HCT116 (cell line): ENCODE data around the gene CNKSR3. TPM values are rescaled to one million over a fixed set of nuclear protein-coding genes. Genes with fewer than 3 reads are reported as not detected.

ENCODE experiments used
- ATAC-seq: fragments of 200-7000 bp; cut with Tn5 transposase; 2 replicates; pipeline ENCODE4 v1.9.1; 2020; ENCODE audit warnings: mild to moderate bottlenecking, moderate library complexity
- BruUV-seq: library from RNA; stranded (reverse); fragments of 400-500 nt; replicated peaks from 2 replicates; lab custom pipeline; 2021; lab: Mats Ljungman, UMichigan
- CTCF ChIA-PET: fragments of 300-600 bp; sonication (Branson Sonifier 250); formaldehyde crosslinking; loops from one replicate; lab custom pipeline; 2021; ENCODE audit warnings: antibody characterized with exemption; lab: Charles Lee
- POLR2A ChIA-PET: fragments of 300-600, 350-600 bp; sonication (Branson Sonifier 250); formaldehyde crosslinking; loops from one replicate; lab custom pipeline; 2021; ENCODE audit warnings: antibody characterized with exemption; lab: Charles Lee
- RAD21 ChIA-PET, 2 experiments: fragments of 300-600 bp; sonication (Branson Sonifier 250); formaldehyde crosslinking; loops; one replicate each; lab custom pipeline; 2023; ENCODE audit warnings: low total read pairs in 2 of 2; ENCODE audit not compliant: uncharacterized antibody in 2 of 2, unreplicated experiment in 2 of 2, low non-redundant PET in 1 of 2; lab: Charles Lee
- DNase-seq: peaks from one replicate; pipeline ENCODE4 v3.0.0-alpha.2; 2010; ENCODE audit warnings: low read depth, low spot score
- H2AFZ ChIP-seq: fragments of 200-600 bp; shearing (Covaris generic), sonication (generic); 2 replicates; pipeline ENCODE4 v1.6.1; 2017; ENCODE audit warnings: low read depth, mixed run types, mixed read lengths, antibody characterized with exemption, low read length; ENCODE audit not compliant: poor library complexity, severe bottlenecking
- H3K27ac ChIP-seq: 2 replicates; pipeline ENCODE4 v1.5.1; 2012; ENCODE audit warnings: low read depth, low read length
- H3K27me3 ChIP-seq: fragments of 200-600 bp; sonication (generic); 2 replicates; pipeline ENCODE4 v1.6.1; 2016; ENCODE audit warnings: mixed run types, low read length, mixed read lengths; ENCODE audit not compliant: insufficient read depth
- H3K36me3 ChIP-seq, 2 experiments: fragments of 200-500 bp in 1 of 2; fragments of 200-600 bp in 1 of 2; sonication (Bioruptor generic) in 1 of 2; sonication (generic) in 1 of 2; 2 replicates each; pipeline versions ENCODE4 v1.5.1 to v1.6.1; 2014 to 2016; ENCODE audit warnings: low read length in 2 of 2, inconsistent platforms in 1 of 2, mixed read lengths in 1 of 2, mixed run types in 1 of 2; ENCODE audit not compliant: insufficient read depth in 2 of 2, control insufficient read depth in 1 of 2
- H3K4me1 ChIP-seq, 2 experiments: fragments of 200-600 bp in 1 of 2; sonication (generic) in 1 of 2; 2 replicates each; pipeline versions ENCODE4 v1.5.1 to v1.6.1; 2012 to 2017; ENCODE audit warnings: low read length in 2 of 2, inconsistent platforms in 1 of 2, mild to moderate bottlenecking in 1 of 2, mixed read lengths in 1 of 2, mixed run types in 1 of 2, moderate library complexity in 1 of 2; ENCODE audit not compliant: insufficient read depth in 2 of 2, control insufficient read depth in 1 of 2
- H3K4me2 ChIP-seq: fragments of 200-600 bp; sonication (generic); 2 replicates; pipeline ENCODE4 v1.6.1; 2017; ENCODE audit warnings: mixed run types, low read length, mixed read lengths
- H3K4me3 ChIP-seq, 2 experiments: fragments of 200-600 bp in 1 of 2; sonication (generic) in 1 of 2; replicated peaks in 1 of 2; 2 replicates each; pipeline ENCODE4 v1.5.1; 2011 to 2016; ENCODE audit warnings: low read length in 2 of 2, control low read depth in 1 of 2, low read depth in 1 of 2, mild to moderate bottlenecking in 1 of 2, mixed read lengths in 1 of 2, mixed run types in 1 of 2
- H3K79me2 ChIP-seq: fragments of 200-600 bp; sonication (generic); 2 replicates; pipeline ENCODE4 v1.6.1; 2017; ENCODE audit warnings: mild to moderate bottlenecking, mixed run types, low read length, moderate library complexity, mixed read lengths; ENCODE audit not compliant: insufficient read depth
- H3K9ac ChIP-seq: fragments of 200-600 bp; sonication (generic); 2 replicates; pipeline ENCODE4 v1.6.1; 2016; ENCODE audit warnings: low read length, mixed read lengths
- H3K9me2 ChIP-seq: fragments of 200-600 bp; sonication (generic), shearing (Covaris generic); 2 replicates; pipeline ENCODE4 v1.6.1; 2017; ENCODE audit warnings: mixed run types, mild to moderate bottlenecking, moderate library complexity; ENCODE audit not compliant: insufficient read depth
- H3K9me3 ChIP-seq, 2 experiments: fragments of 200-500 bp in 1 of 2; fragments of 200-600 bp in 1 of 2; sonication (Bioruptor generic) in 1 of 2; sonication (generic) in 1 of 2; 2 replicates each; pipeline ENCODE4 v1.6.1; 2014 to 2017; ENCODE audit warnings: low read length in 2 of 2, mixed read lengths in 2 of 2, inconsistent platforms in 1 of 2, low read depth in 1 of 2, mild to moderate bottlenecking in 1 of 2, mixed run types in 1 of 2, moderate library complexity in 1 of 2; ENCODE audit not compliant: control insufficient read depth in 1 of 2, insufficient read depth in 1 of 2
- H4K20me1 ChIP-seq: fragments of 200-600 bp; sonication (generic), shearing (Covaris generic); 2 replicates; pipeline ENCODE4 v1.6.1; 2017; ENCODE audit warnings: mixed run types, mild to moderate bottlenecking, moderate library complexity; ENCODE audit not compliant: insufficient read depth
- ATF3 ChIP-seq: IDR thresholded peaks from 2 replicates; pipeline ENCODE4 v1.6.1; 2012
- CBX3 ChIP-seq: IDR thresholded peaks from 2 replicates; pipeline ENCODE4 v1.6.1; 2012; ENCODE audit warnings: low read depth
- CEBPB ChIP-seq: IDR thresholded peaks from 2 replicates; pipeline ENCODE4 v1.6.1; 2012; ENCODE audit warnings: low read depth
- EGR1 ChIP-seq: IDR thresholded peaks from 2 replicates; pipeline ENCODE4 v1.6.1; 2012; ENCODE audit warnings: low read depth
- ELF1 ChIP-seq: IDR thresholded peaks from 2 replicates; pipeline ENCODE4 v1.6.1; 2012; ENCODE audit warnings: low read depth, borderline replicate concordance
- EZH2 ChIP-seq: fragments of 200-600 bp; sonication (generic); IDR thresholded peaks from 2 replicates; pipeline ENCODE4 v1.6.1; 2017; ENCODE audit warnings: antibody characterized with exemption, mixed run types
- EZH2phosphoT487 ChIP-seq: fragments of 200-600 bp; IDR thresholded peaks from 2 replicates; pipeline ENCODE4 v1.6.1; 2018; ENCODE audit warnings: antibody characterized with exemption, borderline replicate concordance
- JUND ChIP-seq: IDR thresholded peaks from 2 replicates; pipeline ENCODE4 v1.6.1; 2012
- POLR2A ChIP-seq: IDR thresholded peaks from 2 replicates; pipeline ENCODE4 v1.7.0; 2011; ENCODE audit warnings: borderline replicate concordance; ENCODE audit not compliant: insufficient read depth, insufficient read length; ENCODE audit errors: extremely low read depth
- POLR2AphosphoS5 ChIP-seq: IDR thresholded peaks from 2 replicates; pipeline ENCODE4 v1.6.1; 2011; ENCODE audit warnings: mild to moderate bottlenecking, low read depth, low read length, moderate library complexity
- RAD21 ChIP-seq: IDR thresholded peaks from 2 replicates; pipeline ENCODE4 v1.6.1; 2012; ENCODE audit warnings: low read depth, mild to moderate bottlenecking
- SIN3A ChIP-seq: IDR thresholded peaks from 2 replicates; pipeline ENCODE4 v1.6.1; 2012; ENCODE audit warnings: low read depth
- SP1 ChIP-seq: IDR thresholded peaks from 2 replicates; pipeline ENCODE4 v1.6.1; 2012; ENCODE audit warnings: low read depth
- SRF ChIP-seq: IDR thresholded peaks from 2 replicates; pipeline ENCODE4 v1.6.1; 2012; ENCODE audit warnings: low read depth
- TCF7L2 ChIP-seq: IDR thresholded peaks from 2 replicates; pipeline ENCODE4 v1.7.0; 2011; ENCODE audit warnings: borderline replicate concordance, inconsistent platforms; ENCODE audit not compliant: insufficient read depth, insufficient read length; ENCODE audit errors: extremely low read depth
- ZFX ChIP-seq: fragments of 450-650 bp; IDR thresholded peaks from 2 replicates; pipeline ENCODE4 v1.6.1; 2017
- ZNF274 ChIP-seq: fragments of 200-500 bp; sonication (Bioruptor generic); IDR thresholded peaks from 2 replicates; pipeline ENCODE4 v1.6.1; 2014; ENCODE audit warnings: mild to moderate bottlenecking, low read depth, low read length, inconsistent platforms
- intact Hi-C: fragments of 100-400 bp; cut with micrococcal nuclease; formaldehyde crosslinking; loops from 2 replicates; pipeline ENCODE4 v1.10.0; 2022
- total RNA-seq: library from RNA; stranded (reverse); gene quantifications from one replicate; pipeline ENCODE4 v1.2.1, GENCODE V29; 2021; ENCODE audit not compliant: unreplicated experiment
- TF ChIP-seq, protein P1 (sequence below): IDR thresholded peaks from 2 replicates; pipeline ENCODE4 v1.6.1; 2012; ENCODE audit warnings: low read depth

CNKSR3 gene
- total RNA-seq, 1 experiment from 2014 or later: 15.4 TPM

DNA sequence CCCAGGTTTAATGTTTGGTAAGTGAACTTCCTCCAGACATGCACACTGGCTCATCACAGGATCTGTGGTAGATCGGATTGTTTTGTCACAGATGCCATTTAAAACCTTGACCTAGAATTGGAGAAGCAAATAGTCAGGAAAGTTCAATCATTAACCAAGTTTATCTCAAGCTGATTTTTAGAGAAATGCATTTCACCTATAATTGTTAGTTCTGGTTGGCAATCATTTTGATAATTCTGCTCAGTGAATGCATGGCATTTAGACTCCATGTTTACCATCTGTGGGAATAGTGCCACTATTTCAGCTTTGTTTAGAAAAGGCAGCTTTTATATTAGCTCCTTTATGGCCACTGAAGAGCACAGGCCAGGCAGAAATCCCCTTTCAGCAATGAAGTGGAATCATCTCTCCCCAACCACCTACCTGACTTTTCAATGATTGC, 80.0 kb downstream of the CNKSR3 start:
- RAD21 ChIA-PET: no interaction called here
- H3K36me3 ChIP-seq: no peaks in the 10 kb centered on the region
- TF ChIP-seq POLR2A (no peak), RAD21 (no peak), SIN3A (no peak), POLR2AphosphoS5 (no peak), ELF1 (no peak), EZH2 (no peak), EGR1 (no peak), CEBPB (no peak), JUND (no peak), SRF (no peak), ATF3 (no peak), ZNF274 (no peak), CBX3 (no peak), SP1 (no peak), TCF7L2 (no peak), ZFX (no peak), EZH2phosphoT487 (no peak)
- TF ChIP-seq, protein P1, sequence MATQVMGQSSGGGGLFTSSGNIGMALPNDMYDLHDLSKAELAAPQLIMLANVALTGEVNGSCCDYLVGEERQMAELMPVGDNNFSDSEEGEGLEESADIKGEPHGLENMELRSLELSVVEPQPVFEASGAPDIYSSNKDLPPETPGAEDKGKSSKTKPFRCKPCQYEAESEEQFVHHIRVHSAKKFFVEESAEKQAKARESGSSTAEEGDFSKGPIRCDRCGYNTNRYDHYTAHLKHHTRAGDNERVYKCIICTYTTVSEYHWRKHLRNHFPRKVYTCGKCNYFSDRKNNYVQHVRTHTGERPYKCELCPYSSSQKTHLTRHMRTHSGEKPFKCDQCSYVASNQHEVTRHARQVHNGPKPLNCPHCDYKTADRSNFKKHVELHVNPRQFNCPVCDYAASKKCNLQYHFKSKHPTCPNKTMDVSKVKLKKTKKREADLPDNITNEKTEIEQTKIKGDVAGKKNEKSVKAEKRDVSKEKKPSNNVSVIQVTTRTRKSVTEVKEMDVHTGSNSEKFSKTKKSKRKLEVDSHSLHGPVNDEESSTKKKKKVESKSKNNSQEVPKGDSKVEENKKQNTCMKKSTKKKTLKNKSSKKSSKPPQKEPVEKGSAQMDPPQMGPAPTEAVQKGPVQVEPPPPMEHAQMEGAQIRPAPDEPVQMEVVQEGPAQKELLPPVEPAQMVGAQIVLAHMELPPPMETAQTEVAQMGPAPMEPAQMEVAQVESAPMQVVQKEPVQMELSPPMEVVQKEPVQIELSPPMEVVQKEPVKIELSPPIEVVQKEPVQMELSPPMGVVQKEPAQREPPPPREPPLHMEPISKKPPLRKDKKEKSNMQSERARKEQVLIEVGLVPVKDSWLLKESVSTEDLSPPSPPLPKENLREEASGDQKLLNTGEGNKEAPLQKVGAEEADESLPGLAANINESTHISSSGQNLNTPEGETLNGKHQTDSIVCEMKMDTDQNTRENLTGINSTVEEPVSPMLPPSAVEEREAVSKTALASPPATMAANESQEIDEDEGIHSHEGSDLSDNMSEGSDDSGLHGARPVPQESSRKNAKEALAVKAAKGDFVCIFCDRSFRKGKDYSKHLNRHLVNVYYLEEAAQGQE: no peak
- H3K4me2 ChIP-seq: no peak overlapping the region
- no peaks in the 10 kb centered on the region for H3K4me1 ChIP-seq
- CTCF ChIA-PET: no interaction called here
- intact Hi-C loops: no loop called here
- POLR2A ChIA-PET: no interaction called here
- no peak overlapping the region for H3K4me3 ChIP-seq
- no peak overlapping the region for H2AFZ ChIP-seq
- no peaks in the 10 kb centered on the region for H3K27me3 ChIP-seq
- H3K9me3 ChIP-seq: no peaks in the 10 kb centered on the region
- H4K20me1 ChIP-seq: no peaks in the 10 kb centered on the region; the same call in 1 of the 2 replicates
- H3K79me2 ChIP-seq: no peaks in the 10 kb centered on the region
- H3K27ac ChIP-seq: no peak overlapping the region
- BruUV-seq: no TSS peak
- H3K9me2 ChIP-seq: no peaks in the 10 kb centered on the region
- no peak overlapping the region for H3K9ac ChIP-seq
- DNase-seq (no peak), ATAC-seq (no peak)
